Astrocyte (in vitro differentiated cells and primary cell): ENCODE measurements around the gene OSBPL3. TPM values are rescaled to one million over a fixed set of nuclear protein-coding genes. Genes with fewer than 3 reads are reported as not detected.
A peak's percentile ranks its signal among the peaks of the same experiment; 100 is the strongest.

Experiments
- DNase-seq: peaks from one replicate; pipeline ENCODE4 v3.0.0-alpha.2; 2010; ENCODE audit warnings: low read depth
- FAIRE-seq: peaks from 2 replicates; lab custom pipeline; 2011; peaks lifted over from hg19 to GRCh38; lab: Jason Lieb, UNC
- H2AFZ ChIP-seq: 2 replicates; pipeline ENCODE4 v1.6.0; 2012; ENCODE audit warnings: low read depth, low read length, inconsistent platforms
- H3K27ac ChIP-seq: 2 replicates; pipeline ENCODE4 v1.5.1; 2011; ENCODE audit warnings: low read depth, low read length, inconsistent platforms
- H3K27me3 ChIP-seq: 2 replicates; pipeline ENCODE4 v1.6.0; 2011; ENCODE audit warnings: low read length, inconsistent platforms; ENCODE audit not compliant: insufficient read depth
- H3K36me3 ChIP-seq: 2 replicates; pipeline ENCODE4 v1.5.1; 2011; ENCODE audit warnings: low read length, inconsistent platforms; ENCODE audit not compliant: insufficient read depth
- H3K4me1 ChIP-seq: 2 replicates; pipeline ENCODE4 v1.5.1; 2011; ENCODE audit warnings: low read length, inconsistent platforms; ENCODE audit not compliant: insufficient read depth
- H3K4me2 ChIP-seq: 2 replicates; pipeline ENCODE4 v1.6.0; 2012; ENCODE audit warnings: low read length, inconsistent platforms
- H3K4me3 ChIP-seq: 2 replicates; pipeline ENCODE4 v1.5.1; 2011; ENCODE audit warnings: low read depth, mild to moderate bottlenecking, low read length, inconsistent platforms; ENCODE audit not compliant: insufficient read depth
- H3K79me2 ChIP-seq: 2 replicates; pipeline ENCODE4 v1.6.0; 2012; ENCODE audit warnings: mild to moderate bottlenecking, low read length, inconsistent platforms; ENCODE audit not compliant: insufficient read depth
- H3K9ac ChIP-seq: 2 replicates; pipeline ENCODE4 v1.6.0; 2012; ENCODE audit warnings: mild to moderate bottlenecking, low read length, inconsistent platforms
- H3K9me3 ChIP-seq: 2 replicates; pipeline ENCODE4 v1.5.1; 2012; ENCODE audit warnings: low read depth, mild to moderate bottlenecking, low read length, inconsistent platforms; ENCODE audit not compliant: insufficient read depth
- H4K20me1 ChIP-seq: 2 replicates; pipeline ENCODE4 v1.6.0; 2012; ENCODE audit warnings: low read length, inconsistent platforms; ENCODE audit not compliant: insufficient read depth
- H3K27ac Mint-ChIP-seq: one replicate; pipeline ENCODE4 v1.8.0; 2021; ENCODE audit warnings: mild to moderate bottlenecking, mixed read lengths; ENCODE audit not compliant: unreplicated experiment
- H3K27me3 Mint-ChIP-seq: one replicate; pipeline ENCODE4 v1.8.0; 2021; ENCODE audit warnings: low read depth, mixed read lengths; ENCODE audit not compliant: unreplicated experiment
- H3K36me3 Mint-ChIP-seq: one replicate; pipeline ENCODE4 v1.8.0; 2021; ENCODE audit warnings: low read depth, mixed read lengths; ENCODE audit not compliant: unreplicated experiment
- H3K4me1 Mint-ChIP-seq: one replicate; pipeline ENCODE4 v1.8.0; 2021; ENCODE audit warnings: low read depth, mixed read lengths; ENCODE audit not compliant: unreplicated experiment
- H3K4me3 Mint-ChIP-seq: one replicate; pipeline ENCODE4 v1.8.0; 2021; ENCODE audit warnings: mild to moderate bottlenecking, moderate library complexity, mixed read lengths; ENCODE audit not compliant: unreplicated experiment
- H3K9me3 Mint-ChIP-seq: one replicate; pipeline ENCODE4 v1.8.0; 2021; ENCODE audit warnings: mild to moderate bottlenecking, mixed read lengths; ENCODE audit not compliant: unreplicated experiment
- CTCF ChIP-seq: IDR thresholded peaks from 2 replicates; pipeline ENCODE4 v1.5.1; 2011; ENCODE audit warnings: low read depth, mild to moderate bottlenecking, inconsistent platforms, low read length, moderate library complexity; ENCODE audit not compliant: insufficient read depth
- EZH2 ChIP-seq: IDR thresholded peaks from 2 replicates; pipeline ENCODE4 v1.6.1; 2012; ENCODE audit warnings: mild to moderate bottlenecking, low read length, inconsistent platforms; ENCODE audit not compliant: insufficient read depth
- total RNA-seq: library from RNA; stranded (reverse); gene quantifications from 2 replicates; pipeline ENCODE4 v1.2.1, GENCODE V29; 2021

OSBPL3 gene
- total RNA-seq, 1 donor from 2014 or later: 62.9 TPM

DNA sequence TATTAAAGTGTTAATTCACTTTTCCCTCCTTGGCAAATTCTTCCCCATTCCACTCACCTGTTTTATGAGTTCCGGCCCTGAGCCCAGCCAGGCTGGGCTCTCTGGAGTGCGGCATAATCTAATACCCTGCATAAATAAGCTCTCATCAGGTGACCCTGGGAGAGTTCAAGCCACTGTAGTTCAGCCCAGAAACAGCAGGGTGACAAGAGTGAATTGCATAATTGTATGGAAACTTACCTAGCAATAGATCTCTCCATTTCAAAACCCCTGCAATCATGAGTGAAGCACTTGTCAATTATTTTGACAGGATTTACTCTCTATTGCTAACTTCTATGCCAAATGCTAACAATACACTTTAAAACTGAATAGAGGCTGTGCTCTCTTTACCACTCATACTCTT is 94.7 kb downstream of the OSBPL3 start:
- peaks cover 19% of the 10 kb centered on the region for H3K4me1 Mint-ChIP-seq
- peaks cover 17% of the 10 kb centered on the region for H3K36me3 Mint-ChIP-seq
- no peak overlapping the region for H3K4me2 ChIP-seq
- H3K27me3 Mint-ChIP-seq: no peaks in the 10 kb centered on the region
- no peak for FAIRE-seq
- H4K20me1 ChIP-seq: no peaks in the 10 kb centered on the region
- H3K9me3 Mint-ChIP-seq: no peaks in the 10 kb centered on the region
- H3K4me3 ChIP-seq: no peak overlapping the region
- no peak for DNase-seq
- H3K27ac Mint-ChIP-seq: no peak overlapping the region
- peaks cover 17% of the 10 kb centered on the region for H3K4me1 ChIP-seq
- no peaks in the 10 kb centered on the region for H3K9me3 ChIP-seq
- H3K79me2 ChIP-seq: peaks cover 12% of the 10 kb centered on the region
- no peak overlapping the region for H2AFZ ChIP-seq
- H3K27me3 ChIP-seq: no peaks in the 10 kb centered on the region
- H3K9ac ChIP-seq: no peak overlapping the region
- no peak overlapping the region for H3K27ac ChIP-seq
- no peaks in the 10 kb centered on the region for H3K36me3 ChIP-seq
- H3K4me3 Mint-ChIP-seq: no peak overlapping the region
- TF ChIP-seq EZH2 (no peak), CTCF (no peak)

DNA sequence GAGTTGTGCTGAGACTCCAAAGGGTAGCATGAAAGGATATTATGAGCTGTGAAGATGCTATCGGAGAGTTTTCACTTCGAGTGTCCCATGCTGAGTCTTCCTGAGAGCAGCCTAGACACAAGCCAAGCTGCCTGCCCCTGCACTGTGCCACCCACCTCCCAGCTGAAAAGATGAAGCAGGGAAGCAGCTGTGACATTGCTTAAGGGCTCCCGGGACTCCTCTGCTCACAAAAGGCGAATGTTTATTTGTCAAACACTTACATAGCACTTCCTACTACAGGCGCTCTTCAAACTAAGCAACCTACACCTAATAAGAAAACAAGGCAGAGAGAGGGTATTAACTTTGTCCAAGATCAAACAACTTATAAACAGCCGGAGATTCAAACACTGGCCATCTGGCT is 95.6 kb downstream of the OSBPL3 start:
- Mint-ChIP-seq H3K9me3 (no peaks in the 10 kb centered on the region), H3K4me3 (no peak overlapping the region), H3K27ac (no peak overlapping the region), H3K36me3 (peaks cover 11% of the 10 kb centered on the region), H3K27me3 (no peaks in the 10 kb centered on the region), H3K4me1 (peaks cover 22% of the 10 kb centered on the region)
- FAIRE-seq (no peak), DNase-seq (no peak)
- H2AFZ ChIP-seq: no peak overlapping the region
- H3K9ac ChIP-seq: no peak overlapping the region
- H3K27me3 ChIP-seq: no peaks in the 10 kb centered on the region
- H4K20me1 ChIP-seq: peaks cover 4% of the 10 kb centered on the region
- no peak overlapping the region for H3K4me2 ChIP-seq
- H3K27ac ChIP-seq: no peak overlapping the region
- TF ChIP-seq EZH2 (no peak), CTCF (no peak)
- H3K9me3 ChIP-seq: no peaks in the 10 kb centered on the region
- H3K36me3 ChIP-seq: no peaks in the 10 kb centered on the region
- H3K4me3 ChIP-seq: no peak overlapping the region
- peaks cover 17% of the 10 kb centered on the region for H3K4me1 ChIP-seq
- H3K79me2 ChIP-seq: peaks cover 8% of the 10 kb centered on the region

GRCh38 chr7:24883622-24884013 is 96.4 kb downstream of the OSBPL3 start:
- Histone ChIP-seq H3K36me3 (no peaks in the 10 kb centered on the region), H3K27me3 (no peaks in the 10 kb centered on the region), H4K20me1 (peaks cover 6% of the 10 kb centered on the region), H3K9me3 (no peaks in the 10 kb centered on the region), H3K79me2 (peaks cover 8% of the 10 kb centered on the region), H3K4me2 (peak overlapping the region; percentile 36), H3K27ac (peak overlapping the region; percentile 40), H2AFZ (no peak overlapping the region), H3K4me1 (peaks cover 17% of the 10 kb centered on the region), H3K9ac (no peak overlapping the region), H3K4me3 (no peak overlapping the region)
- TF ChIP-seq EZH2 (no peak), CTCF (no peak)
- Mint-ChIP-seq H3K4me1 (peaks cover 29% of the 10 kb centered on the region), H3K36me3 (peaks cover 11% of the 10 kb centered on the region), H3K27ac (no peak overlapping the region), H3K27me3 (no peaks in the 10 kb centered on the region), H3K9me3 (no peaks in the 10 kb centered on the region), H3K4me3 (no peak overlapping the region)
- no peak for FAIRE-seq
- peak; percentile 33 for DNase-seq
